ENCODE data around the gene KIF18B. TPM values are rescaled to one million over a fixed set of nuclear protein-coding genes. Genes with fewer than 3 reads are reported as not detected.

Gene KIF18B
- total RNA-seq, result 1.1 and 1.9 TPM in 2 replicates

DNA sequence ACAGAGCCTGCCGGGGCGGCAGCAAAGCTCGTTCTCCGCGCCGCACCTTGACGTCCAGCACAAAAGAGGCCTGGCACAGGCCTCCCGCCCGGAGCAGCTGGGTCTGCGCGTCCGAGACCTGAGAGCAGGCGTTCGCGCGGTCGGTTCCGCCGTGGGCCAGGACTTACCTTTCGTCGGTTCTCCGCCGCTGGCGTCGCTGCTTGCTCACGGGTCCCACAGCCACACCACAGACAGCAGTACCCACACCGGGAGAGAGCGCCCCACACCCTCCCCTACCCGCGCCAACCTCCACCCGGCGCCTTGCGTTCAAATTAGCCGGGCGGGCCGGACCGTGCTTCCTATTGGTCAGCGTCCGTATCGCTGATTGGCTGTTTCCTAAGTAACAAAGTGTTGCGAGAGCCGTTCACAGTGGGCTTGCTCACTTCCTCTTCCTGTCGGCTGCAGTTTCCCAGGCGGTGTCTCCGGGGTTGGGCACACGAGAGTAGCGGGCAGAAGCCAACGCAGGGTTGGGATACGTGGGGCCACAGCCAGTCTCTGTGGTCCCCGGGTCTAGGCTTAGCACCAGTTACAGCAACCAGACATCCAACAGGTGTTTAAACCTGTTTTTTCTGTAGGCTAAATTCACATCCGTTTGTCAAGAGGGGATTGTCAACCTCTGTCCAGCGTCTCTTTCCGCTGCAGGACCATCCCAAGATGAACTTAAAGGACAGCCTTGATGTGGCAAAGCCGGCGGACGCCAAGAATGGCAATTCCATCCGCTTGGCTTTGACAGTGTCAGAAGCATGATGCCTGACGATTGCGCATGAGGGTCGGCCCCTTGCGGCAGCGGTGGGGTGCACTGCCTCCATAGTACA, at the start of gene KIF18B:
Gene KIF18B, minus strand, starts transcription at position 313 of the 854 bp plus-strand sequence. CDS start 11,429 bp downstream, outside the sequence.

DNA sequence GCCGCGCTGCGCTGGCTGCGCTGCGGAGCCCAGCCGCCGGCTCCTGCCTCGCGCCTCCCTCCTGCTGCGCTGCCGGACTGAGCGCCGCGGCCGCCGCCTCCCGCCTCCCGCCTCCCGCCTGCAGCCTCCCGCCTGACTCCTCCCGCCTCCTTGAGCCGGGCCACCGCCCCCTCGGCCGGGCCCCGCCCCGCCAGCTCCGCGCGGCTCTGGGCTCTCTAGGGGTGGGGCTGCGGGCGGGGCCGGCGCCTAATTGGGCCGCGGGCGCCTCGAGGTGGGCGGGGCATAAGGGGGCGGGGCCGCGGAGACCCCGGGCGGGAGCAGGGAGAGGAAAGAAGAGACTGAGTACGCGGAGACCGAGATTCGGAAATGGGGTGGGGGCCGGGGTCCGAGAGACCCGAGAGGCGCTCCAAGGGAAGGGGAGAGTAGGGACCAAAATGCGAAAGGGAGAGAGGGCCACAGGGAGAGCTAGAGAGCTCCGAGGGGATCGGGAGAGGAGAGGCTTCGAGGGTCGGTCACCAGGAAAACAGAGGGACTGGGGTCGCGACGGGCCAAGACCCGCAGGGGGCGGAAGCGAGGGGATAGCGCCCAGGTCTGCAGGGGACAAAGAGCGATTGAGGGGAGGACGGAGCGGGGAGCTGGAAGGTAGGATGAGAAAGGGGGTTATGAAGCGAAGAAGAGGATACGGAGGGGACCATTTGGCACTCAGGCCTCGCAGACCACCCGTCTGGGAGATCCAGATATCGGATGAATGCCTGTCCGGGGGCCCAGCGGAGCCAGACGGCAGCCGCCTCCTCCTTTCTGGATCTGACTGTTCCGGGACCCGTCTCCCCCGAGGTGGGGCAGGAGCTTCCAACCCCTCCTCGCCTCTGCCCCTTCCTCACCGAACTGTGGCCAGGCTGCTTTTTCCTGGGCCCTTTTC, 20.9 kb upstream of the KIF18B start, which contains the start of gene C1QL1:
Gene C1QL1, minus strand, starts transcription at position 79 of the 919 bp plus-strand sequence. CDS start 255 bp downstream, outside the sequence.

DNA sequence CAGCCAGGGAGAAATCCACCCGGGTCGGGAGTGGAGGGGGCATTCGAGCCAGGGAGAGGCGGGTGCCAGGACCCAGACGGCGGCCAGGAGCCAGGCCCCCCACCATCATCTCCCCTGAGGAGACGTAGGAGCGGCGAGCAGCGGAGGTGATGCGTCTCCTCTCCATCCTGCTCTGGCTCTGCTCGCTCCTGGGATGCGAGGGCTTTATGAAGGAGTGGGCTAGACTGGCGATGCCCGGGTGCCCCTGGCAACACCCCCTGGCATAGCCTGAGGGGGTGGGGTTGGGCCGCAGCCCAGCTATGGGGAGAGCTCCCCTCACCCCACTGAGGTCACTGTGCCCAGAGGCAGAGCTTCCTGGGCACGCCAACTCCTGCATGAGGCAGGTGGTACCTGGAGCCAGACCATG, 32.2 kb downstream of the KIF18B start, which contains the start of gene GFAP:
Gene GFAP, minus strand, starts transcription at position 180 of the 406 bp plus-strand sequence. Its CDS starts 14 bp downstream, at position 166.

DNA sequence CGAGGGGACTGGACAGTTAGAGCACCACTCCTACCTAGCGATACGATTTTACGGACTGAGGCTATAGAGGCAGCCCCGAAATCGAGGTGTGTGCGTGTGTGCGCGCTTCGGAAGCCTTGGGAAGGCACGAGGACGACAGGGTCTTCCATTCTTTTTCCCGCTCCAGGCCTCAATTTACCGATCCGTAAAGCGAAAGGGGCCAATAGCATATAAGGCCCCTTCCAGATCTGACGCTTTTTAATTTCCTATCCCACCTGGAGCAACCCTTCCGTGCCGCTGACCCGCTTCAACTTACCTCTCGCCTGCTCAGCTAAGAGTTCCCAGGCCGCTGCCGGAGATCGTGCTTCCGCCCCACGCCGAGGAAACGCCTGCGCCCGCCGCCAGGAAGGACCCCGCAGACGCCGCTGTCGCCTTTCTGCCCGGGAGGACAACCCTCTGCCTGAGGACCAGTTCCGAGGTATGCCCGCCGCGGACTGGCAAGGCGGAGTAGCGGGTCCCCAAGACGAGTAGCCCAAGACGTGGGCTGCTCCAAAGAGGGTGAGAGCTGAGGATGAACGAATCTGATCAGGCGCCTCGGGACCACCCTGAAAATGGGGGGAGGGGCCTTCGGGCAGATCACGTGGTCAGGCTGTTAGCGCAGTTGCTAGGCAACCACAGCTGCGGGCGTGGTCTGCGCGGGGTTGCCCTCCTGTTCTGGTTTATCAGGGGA, 48.3 kb downstream of the KIF18B start, which contains the start of gene EFTUD2:
Gene EFTUD2, minus strand, starts transcription at position 372 of the 709 bp plus-strand sequence. CDS start 4,924 bp downstream, outside the sequence.

Other genes with a start within 250 kb of the KIF18B start
- 2.3 and 2.7 TPM in 2 replicates for gene DBF4B, start 239.1 kb downstream of the KIF18B start, total RNA-seq
- 0.26 and 0.79 TPM in 2 replicates for gene ADAM11, start 188.8 kb downstream of the KIF18B start, total RNA-seq
- gene GJC1, start 117.5 kb downstream of the KIF18B start, total RNA-seq, result 27.7 and 40.1 TPM in 2 replicates
- gene HIGD1B, start 99.9 kb downstream of the KIF18B start, total RNA-seq, result not detected in 2 replicates
- 96.8 and 104 TPM in 2 replicates for gene EFTUD2, start 48.3 kb downstream of the KIF18B start, total RNA-seq
- gene GFAP, start 32.3 kb downstream of the KIF18B start, total RNA-seq, result 0.59 and 0.92 TPM in 2 replicates
- 0.33 and 0.46 TPM in 2 replicates for gene C1QL1, start 20.5 kb upstream of the KIF18B start, total RNA-seq
- gene DCAKD, start 103.9 kb upstream of the KIF18B start, total RNA-seq, result 41.4 and 42.2 TPM in 2 replicates
- gene NMT1, start 113.5 kb upstream of the KIF18B start, total RNA-seq, result 68.2 and 69.5 TPM in 2 replicates
- gene PLCD3, start 184.7 kb upstream of the KIF18B start, total RNA-seq, result 39.2 and 85.5 TPM in 2 replicates
- gene ACBD4, start 187.9 kb upstream of the KIF18B start, total RNA-seq, result 5.3 and 10.1 TPM in 2 replicates
- gene HEXIM1, start 200.7 kb upstream of the KIF18B start, total RNA-seq, result 11.3 and 12.1 TPM in 2 replicates
- gene HEXIM2, start 214.1 kb upstream of the KIF18B start, total RNA-seq, result 4.8 and 6.3 TPM in 2 replicates